Panc1 (cell line): ENCODE results near the gene WDFY3.

Experiments
- CTCF ChIP-seq: fragments of 450-650 bp; IDR thresholded peaks from 2 replicates; pipeline ENCODE4 v1.5.1; 2017; ENCODE audit warnings: mild to moderate bottlenecking
- POLR2AphosphoS5 ChIP-seq: IDR thresholded peaks from 2 replicates; pipeline ENCODE4 v1.6.1; 2012; ENCODE audit warnings: mild to moderate bottlenecking, low read depth, low read length, moderate library complexity
- REST ChIP-seq, 2 experiments: IDR thresholded peaks; 2 replicates each; pipeline ENCODE4 v1.6.1; 2011 to 2012; ENCODE audit warnings: low read depth in 2 of 2, control low read depth in 1 of 2, low read length in 1 of 2, mild to moderate bottlenecking in 1 of 2, moderate library complexity in 1 of 2; ENCODE audit not compliant: insufficient read depth in 1 of 2
- SIN3A ChIP-seq: IDR thresholded peaks from 2 replicates; pipeline ENCODE4 v1.6.1; 2012; ENCODE audit warnings: low read depth, mild to moderate bottlenecking, low read length, moderate library complexity, borderline replicate concordance; ENCODE audit not compliant: insufficient read depth
- TCF7L2 ChIP-seq: IDR thresholded peaks from 2 replicates; pipeline ENCODE4 v1.6.1; 2011; ENCODE audit warnings: mild to moderate bottlenecking, low read depth, low read length, inconsistent platforms

- TF ChIP-seq CTCF (no peak), REST (IDR thresholded peaks at IDR 0.05; ENCODE audit: insufficient read depth in 1 of 2, low read depth in 2 of 2, low read length in 1 of 2) (no peak), TCF7L2 (no peak), SIN3A (no peak), POLR2AphosphoS5 (no peak)
These were observed 343.5 kb downstream of the WDFY3 start for GRCh38 chr4:84622959-84623358.
